ENCODE data around the gene LITAF. TPM values are rescaled to one million over a fixed set of nuclear protein-coding genes. Genes with fewer than 3 reads are reported as not detected.

The LITAF gene
- polyA plus RNA-seq, 3 donors: 67.9 to 118 (median 69.0) TPM

- Mint-ChIP-seq H3K9me3 (peaks cover 0 to 5% (median 0%) of the 10 kb centered on the region in 7 donors), H3K4me1 (peaks cover 39% of the 10 kb centered on the region), H3K27me3 (ENCODE audit: low read depth in 3 of 3) (peaks cover 0 to 1% (median under 1%) of the 10 kb centered on the region in 3 donors), H3K36me3 (no peaks in the 10 kb centered on the region), H3K27ac (peak overlapping the region; percentile 82 to 95 (median 91)), H3K4me3 (no peak overlapping the region)
- Histone ChIP-seq H3K36me3 (replicated peaks in 1 of 2; ENCODE audit: control insufficient read depth in 1 of 2, insufficient read depth in 2 of 2, low read length in 2 of 2) (no peaks in the 10 kb centered on the region), H3K79me2 (ENCODE audit: insufficient read depth, low read length) (no peaks in the 10 kb centered on the region), H3K4me1 (ENCODE audit: control insufficient read depth in 1 of 2, insufficient read depth in 2 of 2, low read length in 2 of 2) (peaks cover 32 to 44% of the 10 kb centered on the region in 2 donors), H3K27me3 (ENCODE audit: control insufficient read depth in 2 of 2, insufficient read depth in 2 of 2, low read length in 2 of 2) (no peaks in the 10 kb centered on the region), H3K9ac (ENCODE audit: insufficient read depth, low read length, poor library complexity, severe bottlenecking) (no peak overlapping the region), H4K20me1 (ENCODE audit: insufficient read depth, low read length) (no peaks in the 10 kb centered on the region), H3K4me2 (replicated peaks; ENCODE audit: extremely low read depth, low read length, poor library complexity, severe bottlenecking) (peak overlapping the region; percentile 39), H3K4me3 (replicated peaks in 1 of 3; ENCODE audit: low read depth in 2 of 3, low read length in 3 of 3) (no peak overlapping the region), H3K27ac (ENCODE audit: low read depth in 1 of 2, low read length in 2 of 2) (peak overlapping the region; percentile 50 to 62), H2AFZ (ENCODE audit: insufficient read depth, low read depth, low read length, poor library complexity, severe bottlenecking) (no peak overlapping the region), H3K9me3 (replicated peaks in 1 of 2; ENCODE audit: control insufficient read depth in 1 of 2, insufficient read depth in 1 of 2, low read length in 2 of 2) (no peaks in the 10 kb centered on the region)
- WGBS (ENCODE audit: insufficient coverage): no CpG with 5 or more reads among the region's 5 CpGs
- intact Hi-C loops (cut with micrococcal nuclease): loop anchor here in 1 of 2 donors (5.0 kb wide), 1 partner anchor 84 kb away; no protein-coding TSS in a partner anchor
- no peak for TF ChIP-seq CTCF (IDR thresholded peaks at IDR 0.05)
- DNase-seq: peak in 2 of 3 donors; percentile 28 to 35
These were observed 88.8 kb downstream of the LITAF start for GRCh38 chr16:11497851-11498289.

Other genes with a start within 250 kb of the LITAF start
- gene RMI2, start 241.5 kb downstream of the LITAF start, polyA plus RNA-seq: under 1 TPM; 0.17 to 0.24 (median 0.23) TPM
- gene SNN, start 81.5 kb upstream of the LITAF start, polyA plus RNA-seq: 100 to 1,000 TPM in 1 of 3 donors, 10 to 100 TPM in 2; 89.4 to 111 (median 91.7) TPM
- gene TXNDC11, start 155.9 kb upstream of the LITAF start, polyA plus RNA-seq: 10 to 100 TPM; 32.9 to 60.0 (median 40.6) TPM
- gene ZC3H7A, start 210.3 kb upstream of the LITAF start, polyA plus RNA-seq: 10 to 100 TPM; 22.6 to 62.0 (median 27.5) TPM

Data from CD14-positive monocyte (primary cell).